Measurements from ENCODE around the gene PGLYRP4. TPM values are rescaled to one million over a fixed set of nuclear protein-coding genes. Genes with fewer than 3 reads are reported as not detected.

PGLYRP4 gene
- total RNA-seq (not detected), polyA plus RNA-seq (0.10 TPM)

GRCh38 chr1:153348511-153349362, at the start of gene PGLYRP4:
Gene PGLYRP4, minus strand, starts transcription at chr1:153348841. Its CDS starts 909 bp downstream, at chr1:153347932.
- 64% methylated on average over 10 of the region's 10 CpGs for WGBS
- Histone ChIP-seq H3K4me3 (ENCODE audit: low read depth, low read length) (no peak within 1 kb of the TSS), H3K36me3 (ENCODE audit: insufficient read depth) (no peaks in the 10 kb centered on the region), H3K27ac (ENCODE audit: low read depth) (no peak within 1 kb of the TSS), H3K4me1 (ENCODE audit: insufficient read depth) (no peaks in the 10 kb centered on the region)
- no peak for DNase-seq (ENCODE audit: extremely low spot score)

- WGBS = 77% methylated on average over 6 of the region's 6 CpGs
- no peaks in the 10 kb centered on the region for H3K36me3 ChIP-seq (ENCODE audit: insufficient read depth)
- DNase-seq (ENCODE audit: extremely low spot score) = no peak
Measured at GRCh38 chr1:153397924-153398651, 49.4 kb upstream of the PGLYRP4 start.

GRCh38 chr1:153397051-153397923, 48.6 kb upstream of the PGLYRP4 start:
- Histone ChIP-seq H3K4me1 (ENCODE audit: insufficient read depth) (no peaks in the 10 kb centered on the region), H3K27ac (ENCODE audit: low read depth) (no peak overlapping the region), H3K4me3 (ENCODE audit: low read depth, low read length) (no peak overlapping the region), H3K36me3 (ENCODE audit: insufficient read depth) (no peaks in the 10 kb centered on the region)
- WGBS = 80% methylated on average over 19 of the region's 19 CpGs
- no peak for DNase-seq (ENCODE audit: extremely low spot score)

More at GRCh38 chr1:153397924-153398651, 49.4 kb upstream of the PGLYRP4 start:
- H3K4me1 ChIP-seq (ENCODE audit: insufficient read depth) = no peaks in the 10 kb centered on the region
- H3K27ac ChIP-seq (ENCODE audit: low read depth) = no peak overlapping the region
- H3K4me3 ChIP-seq (ENCODE audit: low read depth, low read length) = no peak overlapping the region

- WGBS = 82% methylated on average over 6 of the region's 6 CpGs
- H3K36me3 ChIP-seq (ENCODE audit: insufficient read depth) = no peaks in the 10 kb centered on the region
- no peaks in the 10 kb centered on the region for H3K4me1 ChIP-seq (ENCODE audit: insufficient read depth)
- no peak overlapping the region for H3K27ac ChIP-seq (ENCODE audit: low read depth)
- no peak overlapping the region for H3K4me3 ChIP-seq (ENCODE audit: low read depth, low read length)
- DNase-seq (ENCODE audit: extremely low spot score) = no peak
Measured at GRCh38 chr1:153396461-153396860, 47.8 kb upstream of the PGLYRP4 start.

GRCh38 chr1:153395776-153396175, 47.1 kb upstream of the PGLYRP4 start:
- WGBS = 79% methylated on average over 6 of the region's 6 CpGs
- DNase-seq (ENCODE audit: extremely low spot score) = no peak
- no peak overlapping the region for H3K27ac ChIP-seq (ENCODE audit: low read depth)
- no peak overlapping the region for H3K4me3 ChIP-seq (ENCODE audit: low read depth, low read length)
- no peaks in the 10 kb centered on the region for H3K36me3 ChIP-seq (ENCODE audit: insufficient read depth)
- no peaks in the 10 kb centered on the region for H3K4me1 ChIP-seq (ENCODE audit: insufficient read depth)

- no peak for DNase-seq (ENCODE audit: extremely low spot score)
- Histone ChIP-seq H3K4me1 (ENCODE audit: insufficient read depth) (no peaks in the 10 kb centered on the region), H3K27ac (ENCODE audit: low read depth) (no peak overlapping the region), H3K36me3 (ENCODE audit: insufficient read depth) (no peaks in the 10 kb centered on the region), H3K4me3 (ENCODE audit: low read depth, low read length) (no peak overlapping the region)
- 76% methylated on average over 7 of the region's 7 CpGs for WGBS
Measured at GRCh38 chr1:153395136-153395685, 46.6 kb upstream of the PGLYRP4 start.

- WGBS = 69% methylated on average over 5 of the region's 5 CpGs
- Histone ChIP-seq H3K4me3 (ENCODE audit: low read depth, low read length) (no peak overlapping the region), H3K36me3 (ENCODE audit: insufficient read depth) (no peaks in the 10 kb centered on the region), H3K4me1 (ENCODE audit: insufficient read depth) (no peaks in the 10 kb centered on the region), H3K27ac (ENCODE audit: low read depth) (no peak overlapping the region)
- no peak for DNase-seq (ENCODE audit: extremely low spot score)
Measured at GRCh38 chr1:153394391-153394790, 45.8 kb upstream of the PGLYRP4 start.

- Histone ChIP-seq H3K4me1 (ENCODE audit: insufficient read depth) (no peaks in the 10 kb centered on the region), H3K36me3 (ENCODE audit: insufficient read depth) (no peaks in the 10 kb centered on the region), H3K4me3 (ENCODE audit: low read depth, low read length) (no peak overlapping the region), H3K27ac (ENCODE audit: low read depth) (no peak overlapping the region)
- no peak for DNase-seq (ENCODE audit: extremely low spot score)
- 77% methylated on average over 6 of the region's 6 CpGs for WGBS
Measured at GRCh38 chr1:153393926-153394325, 45.3 kb upstream of the PGLYRP4 start.

- 85% methylated on average over 3 of the region's 3 CpGs for WGBS
Measured at GRCh38 chr1:153392822-153393221, 44.2 kb upstream of the PGLYRP4 start.

GRCh38 chr1:153392258-153392657, 43.6 kb upstream of the PGLYRP4 start:
- H3K36me3 ChIP-seq (ENCODE audit: insufficient read depth) = no peaks in the 10 kb centered on the region
- 49% methylated on average over 3 of the region's 3 CpGs for WGBS
- H3K27ac ChIP-seq (ENCODE audit: low read depth) = no peak overlapping the region
- no peak overlapping the region for H3K4me3 ChIP-seq (ENCODE audit: low read depth, low read length)
- no peak for DNase-seq (ENCODE audit: extremely low spot score)
- no peaks in the 10 kb centered on the region for H3K4me1 ChIP-seq (ENCODE audit: insufficient read depth)

More at GRCh38 chr1:153392822-153393221, 44.2 kb upstream of the PGLYRP4 start:
- DNase-seq (ENCODE audit: extremely low spot score) = no peak
- Histone ChIP-seq H3K36me3 (ENCODE audit: insufficient read depth) (no peaks in the 10 kb centered on the region), H3K27ac (ENCODE audit: low read depth) (no peak overlapping the region), H3K4me1 (ENCODE audit: insufficient read depth) (no peaks in the 10 kb centered on the region), H3K4me3 (ENCODE audit: low read depth, low read length) (no peak overlapping the region)

- H3K36me3 ChIP-seq (ENCODE audit: insufficient read depth) = no peaks in the 10 kb centered on the region
- no peak for DNase-seq (ENCODE audit: extremely low spot score)
- WGBS = 75% methylated on average over 7 of the region's 7 CpGs
- H3K4me1 ChIP-seq (ENCODE audit: insufficient read depth) = no peaks in the 10 kb centered on the region
- no peak within 1 kb of the TSS for H3K4me3 ChIP-seq (ENCODE audit: low read depth, low read length)
- no peak within 1 kb of the TSS for H3K27ac ChIP-seq (ENCODE audit: low read depth)
Measured at GRCh38 chr1:153390938-153391710, 42.5 kb upstream of the PGLYRP4 start, which contains the start of gene S100A8. Gene S100A8, minus strand, starts transcription at chr1:153391073. Its CDS starts 538 bp downstream, at chr1:153390535.

GRCh38 chr1:153389973-153390879, 41.6 kb upstream of the PGLYRP4 start:
- 76% methylated on average over 17 of the region's 17 CpGs for WGBS
- Histone ChIP-seq H3K27ac (ENCODE audit: low read depth) (no peak overlapping the region), H3K36me3 (ENCODE audit: insufficient read depth) (no peaks in the 10 kb centered on the region), H3K4me3 (ENCODE audit: low read depth, low read length) (no peak overlapping the region), H3K4me1 (ENCODE audit: insufficient read depth) (no peaks in the 10 kb centered on the region)
- no peak for DNase-seq (ENCODE audit: extremely low spot score)
